Neuronal stem cell (in vitro differentiated cells): ENCODE data around the gene CDC6.

Experiments used
- DNase-seq: peaks from one replicate; pipeline ENCODE4 v3.0.0-alpha.2; 2013; ENCODE audit warnings: low spot score
- H2AFZ ChIP-seq: one replicate; pipeline ENCODE4 v1.6.1; 2013; ENCODE audit warnings: mild to moderate bottlenecking, low read length, inconsistent platforms
- H2AK5ac ChIP-seq: 2 replicates; pipeline ENCODE4 v1.6.1; 2013; ENCODE audit warnings: low read depth, mild to moderate bottlenecking, inconsistent platforms, low read length, moderate library complexity, mixed read lengths
- H2BK120ac ChIP-seq: 2 replicates; pipeline ENCODE4 v1.6.1; 2013; ENCODE audit warnings: low read depth, mild to moderate bottlenecking, inconsistent platforms, low read length, moderate library complexity, mixed read lengths
- H2BK12ac ChIP-seq: one replicate; pipeline ENCODE4 v1.6.1; 2013; ENCODE audit warnings: low read length, inconsistent platforms
- H2BK15ac ChIP-seq: 2 replicates; pipeline ENCODE4 v1.6.1; 2013; ENCODE audit warnings: mild to moderate bottlenecking, low read length, inconsistent platforms, mixed read lengths
- H2BK5ac ChIP-seq: one replicate; pipeline ENCODE4 v1.6.1; 2013; ENCODE audit warnings: inconsistent platforms, mild to moderate bottlenecking, low read length, moderate library complexity
- H3K14ac ChIP-seq: one replicate; pipeline ENCODE4 v1.6.1; 2013; ENCODE audit warnings: low read length, inconsistent platforms
- H3K18ac ChIP-seq: 2 replicates; pipeline ENCODE4 v1.6.1; 2013; ENCODE audit warnings: low read length, inconsistent platforms
- H3K23ac ChIP-seq: 2 replicates; pipeline ENCODE4 v1.6.1; 2013; ENCODE audit warnings: low read depth, mild to moderate bottlenecking, mixed read lengths, low read length, inconsistent platforms; ENCODE audit not compliant: poor library complexity
- H3K27ac ChIP-seq: replicated peaks from 3 replicates; pipeline ENCODE4 v1.5.1; 2013; ENCODE audit warnings: low read length, inconsistent platforms
- H3K27me3 ChIP-seq, 3 experiments: 2 replicates each; pipeline ENCODE4 v1.6.1; 2013; ENCODE audit warnings: low read length in 3 of 3, mild to moderate bottlenecking in 2 of 3, inconsistent platforms in 1 of 3, low read depth in 1 of 3, mixed read lengths in 1 of 3, moderate library complexity in 1 of 3; ENCODE audit not compliant: control insufficient read depth in 3 of 3, insufficient read depth in 3 of 3
- H3K36me3 ChIP-seq, 2 donors: replicated peaks in 1 of 2; 2 replicates each; pipeline ENCODE4 v1.6.1; 2013; ENCODE audit warnings: low read length in 2 of 2; ENCODE audit not compliant: control insufficient read depth in 2 of 2, insufficient read depth in 2 of 2
- H3K4ac ChIP-seq: 2 replicates; pipeline ENCODE4 v1.6.1; 2013; ENCODE audit warnings: inconsistent platforms, mild to moderate bottlenecking, low read length, moderate library complexity
- H3K4me1 ChIP-seq, 2 donors: 1 replicate in 1 of 2; 2 replicates in 1 of 2; pipeline ENCODE4 v1.6.1; 2013; ENCODE audit warnings: low read length in 2 of 2, low read depth in 1 of 2; ENCODE audit not compliant: control insufficient read depth in 2 of 2, insufficient read depth in 1 of 2
- H3K4me2 ChIP-seq: one replicate; pipeline ENCODE4 v1.6.1; 2013; ENCODE audit warnings: mild to moderate bottlenecking, low read length, inconsistent platforms; ENCODE audit not compliant: insufficient read depth, poor library complexity, severe bottlenecking
- H3K4me3 ChIP-seq, 2 donors: 2 replicates each; pipeline ENCODE4 v1.5.1; 2013; ENCODE audit warnings: low read length in 2 of 2, mild to moderate bottlenecking in 2 of 2, inconsistent platforms in 1 of 2, moderate library complexity in 1 of 2
- H3K79me1 ChIP-seq: one replicate; pipeline ENCODE4 v1.6.1; 2013; ENCODE audit warnings: low read depth, mild to moderate bottlenecking, inconsistent platforms, low read length, moderate library complexity
- H3K9ac ChIP-seq: one replicate; pipeline ENCODE4 v1.6.1; 2013; ENCODE audit warnings: mild to moderate bottlenecking, low read depth, low read length, inconsistent platforms; ENCODE audit not compliant: poor library complexity
- H3K9me3 ChIP-seq, 2 donors: replicated peaks in 1 of 2; 2 replicates each; pipeline versions ENCODE3 to v1.6.1; 2013; ENCODE audit warnings: low read length in 2 of 2, mild to moderate bottlenecking in 2 of 2, inconsistent platforms in 1 of 2, low read depth in 1 of 2, mixed read lengths in 1 of 2, moderate library complexity in 1 of 2; ENCODE audit not compliant: control insufficient read depth in 2 of 2, insufficient read depth in 1 of 2
- H4K8ac ChIP-seq: one replicate; pipeline ENCODE4 v1.6.1; 2013; ENCODE audit warnings: low read depth, mild to moderate bottlenecking, inconsistent platforms, low read length, moderate library complexity
- H4K91ac ChIP-seq: one replicate; pipeline ENCODE4 v1.6.1; 2013; ENCODE audit warnings: low read length, low read depth, mild to moderate bottlenecking, inconsistent platforms; ENCODE audit not compliant: poor library complexity
- WGBS, 2 donors: extraction: QIAGEN DNeasy Blood & Tissue Kit; methylation state at CpG; one replicate each; pipeline ENCODE4 v1.1.7; 2013; ENCODE audit warnings: missing lambda C conversion rate in 2 of 2, mixed read lengths in 1 of 2; ENCODE audit not compliant: insufficient read length in 2 of 2, insufficient replicate concordance in 1 of 2; ENCODE audit errors: extremely low coverage in 2 of 2; 5-methylcytosine and 5-hydroxymethylcytosine counted together

The CDC6 gene

DNA sequence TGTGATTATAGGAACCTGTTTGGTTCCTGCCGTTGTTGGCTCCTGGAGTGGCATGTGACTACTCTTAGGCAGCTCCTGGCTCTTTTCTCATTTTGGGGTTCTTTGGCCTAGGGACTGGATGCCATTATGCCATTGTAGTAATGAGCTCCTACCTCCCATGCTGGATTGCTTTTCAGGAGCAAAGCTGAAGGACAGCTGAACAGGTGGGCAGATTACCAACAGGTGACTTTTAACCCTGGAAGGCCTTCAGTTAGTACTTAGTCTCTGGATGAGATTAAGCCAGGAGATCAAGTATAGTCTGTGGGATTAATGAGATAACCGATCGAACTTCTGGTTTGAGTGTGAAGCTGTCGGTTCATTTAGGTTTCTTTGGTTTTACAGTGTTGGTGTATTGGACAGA, 43.4 kb upstream of the CDC6 start:
- WGBS, 2 donors: no CpG with 5 or more reads among the region's 4 CpGs
- no peaks in the 10 kb centered on the region for H3K27me3 ChIP-seq
- no peak overlapping the region for H2AFZ ChIP-seq
- no peak overlapping the region for H3K23ac ChIP-seq
- no peak overlapping the region for H2BK12ac ChIP-seq
- H4K8ac ChIP-seq: no peak overlapping the region
- peaks cover 0 to 6% of the 10 kb centered on the region in 2 donors for H3K4me1 ChIP-seq
- H2BK5ac ChIP-seq: no peak overlapping the region
- no peak overlapping the region for H3K18ac ChIP-seq
- no peak overlapping the region for H3K4me2 ChIP-seq
- no peak overlapping the region for H2BK120ac ChIP-seq
- no peak for DNase-seq
- H3K14ac ChIP-seq: no peak overlapping the region
- H4K91ac ChIP-seq: no peak overlapping the region
- no peak overlapping the region for H3K27ac ChIP-seq
- H3K4ac ChIP-seq: no peak overlapping the region
- no peak overlapping the region for H3K9ac ChIP-seq
- no peaks in the 10 kb centered on the region for H3K9me3 ChIP-seq
- no peaks in the 10 kb centered on the region for H3K36me3 ChIP-seq
- peaks cover 4% of the 10 kb centered on the region for H3K79me1 ChIP-seq
- H2BK15ac ChIP-seq: no peak overlapping the region
- H3K4me3 ChIP-seq: no peak overlapping the region
- no peak overlapping the region for H2AK5ac ChIP-seq

DNA sequence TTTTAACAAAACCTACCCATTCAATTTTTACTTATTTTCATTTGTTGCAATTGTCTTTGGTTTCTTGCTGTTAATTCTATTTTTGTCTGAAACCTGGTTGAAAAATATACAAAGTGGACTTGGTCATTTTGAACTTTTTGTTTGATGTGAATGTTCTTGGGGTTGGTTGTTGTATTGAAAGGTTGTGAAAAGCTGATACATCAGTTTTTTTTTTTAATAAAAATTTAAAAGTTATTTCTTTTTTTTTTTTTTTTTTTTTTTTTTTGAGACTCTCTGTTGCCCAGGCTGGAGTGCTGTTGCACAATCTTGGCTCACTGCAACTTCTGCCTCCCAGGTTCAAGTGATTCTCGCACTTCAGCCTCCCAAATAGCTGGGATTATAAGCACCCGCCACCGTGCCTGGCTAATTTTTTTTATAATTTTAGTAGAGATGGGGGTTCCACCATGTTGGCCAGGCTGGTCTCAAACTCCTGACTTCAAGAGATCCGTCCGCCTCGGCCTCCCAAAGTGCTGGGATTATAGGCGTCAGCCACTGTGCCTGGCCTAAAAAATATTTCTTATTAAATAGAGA, 39.7 kb upstream of the CDC6 start:
- no peak overlapping the region for H2BK5ac ChIP-seq
- no peaks in the 10 kb centered on the region for H3K36me3 ChIP-seq
- H3K4me1 ChIP-seq: no peaks in the 10 kb centered on the region
- no peak overlapping the region for H3K14ac ChIP-seq
- H3K4ac ChIP-seq: no peak overlapping the region
- H3K9me3 ChIP-seq: no peaks in the 10 kb centered on the region
- H3K4me2 ChIP-seq: no peak overlapping the region
- no peak overlapping the region for H2BK15ac ChIP-seq
- H3K18ac ChIP-seq: no peak overlapping the region
- H4K8ac ChIP-seq: no peak overlapping the region
- no CpG with 5 or more reads among the region's 7 CpGs for WGBS, 2 donors
- no peaks in the 10 kb centered on the region for H3K27me3 ChIP-seq
- H3K4me3 ChIP-seq: no peak overlapping the region
- H3K9ac ChIP-seq: no peak overlapping the region
- H4K91ac ChIP-seq: no peak overlapping the region
- no peak overlapping the region for H2AK5ac ChIP-seq
- no peak overlapping the region for H3K23ac ChIP-seq
- no peak overlapping the region for H2AFZ ChIP-seq
- no peak overlapping the region for H2BK12ac ChIP-seq
- peaks cover 4% of the 10 kb centered on the region for H3K79me1 ChIP-seq
- no peak overlapping the region for H3K27ac ChIP-seq
- DNase-seq: no peak
- no peak overlapping the region for H2BK120ac ChIP-seq

DNA sequence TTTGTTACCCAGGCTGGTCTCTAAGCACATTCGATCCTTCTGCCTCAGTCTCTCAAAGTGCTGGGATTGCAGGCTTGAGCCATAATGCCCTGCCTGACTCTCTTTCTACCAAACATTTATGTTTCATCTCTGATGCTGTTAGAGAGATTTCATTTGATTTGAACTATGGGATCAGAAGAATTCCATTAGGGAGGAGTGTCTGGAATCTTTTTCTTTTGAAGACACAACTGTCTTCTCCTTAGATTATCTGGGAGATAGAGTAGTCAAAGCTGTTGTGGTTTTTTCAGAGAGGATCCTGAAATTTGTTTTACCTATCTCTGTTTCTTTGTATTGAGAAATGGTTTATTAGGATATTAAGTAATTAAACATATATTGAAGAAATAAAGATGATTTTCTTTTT, 39.2 kb upstream of the CDC6 start:
- no peak overlapping the region for H3K4me2 ChIP-seq
- H3K27ac ChIP-seq: no peak overlapping the region

DNA sequence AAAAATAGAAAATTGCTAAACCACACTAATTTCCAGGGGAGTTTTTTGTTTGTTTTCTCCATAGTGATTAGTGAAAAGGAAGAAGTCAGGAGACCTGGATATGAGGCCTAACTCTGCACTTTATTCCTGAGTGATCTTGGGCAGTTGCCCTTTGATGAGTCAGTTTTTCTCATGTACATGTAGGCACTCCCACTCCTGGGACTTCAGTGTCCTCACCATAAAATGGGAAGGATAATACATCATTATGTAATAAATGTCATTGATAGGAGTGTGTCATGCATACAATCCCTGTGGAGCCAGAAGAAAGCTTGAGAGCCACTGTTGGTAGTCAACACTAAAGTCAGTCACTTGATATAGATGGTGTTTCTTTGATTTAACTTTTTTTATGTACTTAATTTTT, 36.1 kb upstream of the CDC6 start:
- Histone ChIP-seq H3K23ac (no peak overlapping the region), H3K9me3 (no peaks in the 10 kb centered on the region), H3K18ac (no peak overlapping the region), H3K14ac (no peak overlapping the region), H2BK12ac (no peak overlapping the region), H3K4me2 (no peak overlapping the region), H3K36me3 (peaks cover under 1 to 6% of the 10 kb centered on the region in 2 donors), H4K91ac (no peak overlapping the region), H2AFZ (no peak overlapping the region), H2BK5ac (no peak overlapping the region), H3K4me3 (no peak overlapping the region), H3K9ac (no peak overlapping the region), H3K4ac (no peak overlapping the region), H2AK5ac (no peak overlapping the region), H3K27me3 (no peaks in the 10 kb centered on the region), H3K4me1 (no peaks in the 10 kb centered on the region), H2BK15ac (no peak overlapping the region), H2BK120ac (no peak overlapping the region), H4K8ac (no peak overlapping the region), H3K27ac (no peak overlapping the region), H3K79me1 (no peaks in the 10 kb centered on the region)
- DNase-seq: no peak

More for the DNA sequence above, 39.2 kb upstream of the CDC6 start:
- Histone ChIP-seq H2BK120ac (no peak overlapping the region), H2AFZ (no peak overlapping the region), H2BK15ac (no peak overlapping the region), H4K91ac (no peak overlapping the region), H3K9ac (no peak overlapping the region), H3K79me1 (peaks cover 4% of the 10 kb centered on the region), H3K9me3 (no peaks in the 10 kb centered on the region), H3K27me3 (no peaks in the 10 kb centered on the region), H3K4me1 (no peaks in the 10 kb centered on the region), H3K18ac (no peak overlapping the region), H3K14ac (no peak overlapping the region), H2BK12ac (no peak overlapping the region), H3K36me3 (no peaks in the 10 kb centered on the region), H3K4ac (no peak overlapping the region), H3K4me3 (no peak overlapping the region), H4K8ac (no peak overlapping the region), H3K23ac (no peak overlapping the region), H2AK5ac (no peak overlapping the region), H2BK5ac (no peak overlapping the region)
- no peak for DNase-seq
- WGBS, 2 donors: no CpG with 5 or more reads among the region's 1 CpG
